GM12878 (cell line): ENCODE data around the gene MGLL. TPM values are rescaled to one million over a fixed set of nuclear protein-coding genes. Genes with fewer than 3 reads are reported as not detected.

Experiments used
- ATAC-seq: fragments of 200-7000 bp; cut with Tn5 transposase; 3 replicates; pipeline ENCODE4 v1.9.1; 2020; ENCODE audit warnings: mild to moderate bottlenecking, moderate library complexity
- BruUV-seq: library from RNA; stranded (reverse); fragments of 400-500 nt; replicated peaks from 2 replicates; lab custom pipeline; 2021; lab: Mats Ljungman, UMichigan
- CTCF ChIA-PET: fragments of 300-600 bp; sonication (Branson Sonifier 250); formaldehyde crosslinking; extraction: SDS; loops from one replicate; lab custom pipeline; 2021; ENCODE audit warnings: inconsistent platforms; lab: Yijun Ruan, JAX
- POLR2A ChIA-PET: fragments of 350-600 bp; formaldehyde crosslinking; extraction: SDS; loops from one replicate; lab custom pipeline; 2021; ENCODE audit warnings: inconsistent platforms; lab: Charles Lee
- RAD21 ChIA-PET: fragments of 300-600 bp; sonication (Branson Sonifier 250); formaldehyde crosslinking; loops from one replicate; lab custom pipeline; 2023; ENCODE audit warnings: antibody characterized with exemption; ENCODE audit not compliant: unreplicated experiment; lab: Charles Lee
- SMC1A ChIA-PET: fragments of 300-600 bp; sonication (Branson Sonifier 250); formaldehyde crosslinking; loops from one replicate; lab custom pipeline; 2023; ENCODE audit not compliant: unreplicated experiment, uncharacterized antibody; lab: Charles Lee
- DNase-seq: peaks from one replicate; pipeline ENCODE4 v3.0.0-alpha.2; 2011; ENCODE audit warnings: low read depth, low spot score
- FAIRE-seq: peaks from 3 replicates; lab custom pipeline; 2011; peaks lifted over from hg19 to GRCh38; lab: Jason Lieb, UNC
- H2AFZ ChIP-seq: 2 replicates; pipeline ENCODE4 v1.6.0; 2011; ENCODE audit warnings: low read depth, low read length, control low read depth; ENCODE audit not compliant: control insufficient read depth
- H3K27ac ChIP-seq: 2 replicates; pipeline ENCODE4 v1.5.1; 2011; ENCODE audit warnings: control low read depth; ENCODE audit not compliant: control insufficient read depth, insufficient read depth
- H3K27me3 ChIP-seq, 2 experiments: replicated peaks in 1 of 2; 2 replicates each; pipeline versions ENCODE4 v1.6.0 to v1.6.1; 2011; ENCODE audit warnings: low read length in 1 of 2; ENCODE audit not compliant: control insufficient read depth in 2 of 2, insufficient read depth in 2 of 2
- H3K36me3 ChIP-seq, 2 experiments: 2 replicates each; pipeline ENCODE4 v1.5.1; 2011; ENCODE audit warnings: low read length in 1 of 2; ENCODE audit not compliant: control insufficient read depth in 2 of 2, insufficient read depth in 2 of 2
- H3K4me1 ChIP-seq: 2 replicates; pipeline ENCODE4 v1.6.1; 2011; ENCODE audit warnings: mild to moderate bottlenecking, low read length, moderate library complexity, mixed read lengths; ENCODE audit not compliant: control insufficient read depth, insufficient read depth
- H3K4me2 ChIP-seq: 2 replicates; pipeline ENCODE4 v1.6.0; 2011; ENCODE audit warnings: control low read depth; ENCODE audit not compliant: control insufficient read depth, insufficient read depth
- H3K4me3 ChIP-seq: fragments of 200-600 bp; sonication (generic); 2 replicates; pipeline ENCODE4 v1.5.1; 2016
- H3K79me2 ChIP-seq: 2 replicates; pipeline ENCODE4 v1.6.0; 2011; ENCODE audit warnings: low read length; ENCODE audit not compliant: control insufficient read depth, insufficient read depth
- H3K9ac ChIP-seq: 2 replicates; pipeline ENCODE4 v1.8.0; 2011; ENCODE audit warnings: low read length, control low read depth, mixed read lengths; ENCODE audit not compliant: control insufficient read depth, insufficient read depth
- H3K9me3 ChIP-seq: replicated peaks from 3 replicates; pipeline ENCODE4 v1.5.1; 2011; ENCODE audit warnings: mild to moderate bottlenecking, low read length; ENCODE audit not compliant: control insufficient read depth, insufficient read depth
- H4K20me1 ChIP-seq: 2 replicates; pipeline ENCODE4 v1.6.0; 2011; ENCODE audit not compliant: control insufficient read depth, insufficient read depth
- ASH2L ChIP-seq: fragments of 300-600, 200-600 bp; sonication (generic); IDR thresholded peaks from 2 replicates; pipeline ENCODE4 v1.6.1; 2017; ENCODE audit warnings: low read depth, mild to moderate bottlenecking, borderline replicate concordance
- CHD1 ChIP-seq: IDR thresholded peaks from 2 replicates; pipeline ENCODE4 v1.6.1; 2012; ENCODE audit warnings: low read depth, low read length, improper control_type of control experiment
- FOS ChIP-seq: IDR thresholded peaks from 3 replicates; pipeline ENCODE4 v1.6.1; 2011; ENCODE audit warnings: borderline replicate concordance; ENCODE audit not compliant: insufficient read length; ENCODE audit errors: extremely low read depth
- FOXK2 ChIP-seq: fragments of 450-650 bp; IDR thresholded peaks from 2 replicates; pipeline ENCODE4 v1.6.1; 2017; ENCODE audit warnings: mild to moderate bottlenecking, moderate library complexity
- POLR2AphosphoS2 ChIP-seq: IDR thresholded peaks from 2 replicates; pipeline ENCODE4 v1.6.1; 2011; ENCODE audit warnings: low read depth, mild to moderate bottlenecking, low read length, improper control_type of control experiment, moderate library complexity
- RCOR1 ChIP-seq: conservative IDR thresholded peaks from 2 replicates; pipeline ENCODE4 v1.6.1; 2012; ENCODE audit warnings: low read depth, low read length, improper control_type of control experiment
- YY1 ChIP-seq: IDR thresholded peaks from 2 replicates; pipeline ENCODE4 v1.6.1; 2011; ENCODE audit warnings: low read depth, mild to moderate bottlenecking, low read length
- ZNF622 ChIP-seq: fragments of 450-650 bp; IDR thresholded peaks from 2 replicates; pipeline ENCODE4 v1.6.1; 2017; ENCODE audit warnings: mild to moderate bottlenecking, inconsistent platforms
- ZZZ3 ChIP-seq: IDR thresholded peaks from 2 replicates; pipeline ENCODE4 v1.6.1; 2011; ENCODE audit warnings: low read depth; ENCODE audit not compliant: control insufficient read depth, insufficient read length
- WGBS: methylation state at CpG from one replicate; pipeline ENCODE4 v1.1.6; 2016; ENCODE audit warnings: low lambda C conversion rate; ENCODE audit not compliant: insufficient replicate concordance, insufficient coverage; ENCODE audit errors: missing lambda C conversion rate; 5-methylcytosine and 5-hydroxymethylcytosine counted together
- in situ Hi-C: fragments of 300-500 bp; cut with MboI; formaldehyde crosslinking; loops from 9 replicates; pipeline ENCODE4 v1.14.3; 2018; ENCODE audit warnings: mixed read lengths
- intact Hi-C: fragments of 100-400 bp; cut with micrococcal nuclease; formaldehyde crosslinking; loops from one replicate; pipeline ENCODE4 v1.14.2; 2022; ENCODE audit not compliant: unreplicated experiment
- polyA plus RNA-seq, 11 experiments: library from polyadenylated mRNA; depleted of rRNA in 4 of 11; unstranded in 6 of 11; stranded (reverse) in 5 of 11; fragments of >200 nt; fragmentation: Nextera tagmentation in 4 of 11; fragmentation: Illumina TruSeq in 1 of 11; extraction: Ambion mirVana in 4 of 11; extraction: Trizol in 1 of 11; gene quantifications; 1 replicate in 1 of 11; 2 replicates in 10 of 11; pipeline versions ENCODE4 v1.2.1 to v1.2.3, GENCODE V29; 2011 to 2016; ENCODE audit warnings: inconsistent platforms in 2 of 11, missing spikeins in 2 of 11, low read depth in 1 of 11
- total RNA-seq, 4 experiments: library from RNA; depleted of rRNA in 3 of 4; stranded (reverse); fragments of >200 nt in 3 of 4; fragmentation: Illumina TruSeq in 1 of 4; extraction: Trizol in 1 of 4; gene quantifications; 2 replicates each; pipeline versions ENCODE4 v1.2.1 to v1.2.3, GENCODE V29; 2013 to 2021
- TF ChIP-seq, protein P1 (sequence below): IDR thresholded peaks from 2 replicates; pipeline ENCODE4 v1.6.1; 2011; ENCODE audit warnings: low read depth, mild to moderate bottlenecking, low read length, moderate library complexity, borderline replicate concordance; ENCODE audit errors: extremely low read depth
- TF ChIP-seq, protein P2 (sequence below): fragments of 450-650 bp; IDR thresholded peaks from 2 replicates; pipeline ENCODE4 v1.6.1; 2017; ENCODE audit warnings: low read depth, mild to moderate bottlenecking, moderate library complexity
- TF ChIP-seq, protein P3 (sequence below): IDR thresholded peaks from 2 replicates; pipeline ENCODE4 v1.6.1; 2012; ENCODE audit warnings: low read length, inconsistent platforms

MGLL gene
- total and polyA plus RNA-seq, 10 of the 15 experiments (the other 5 are each of a cell fraction or from before 2014, with no cell fraction given), result 44.9 to 177 (median 72.9) TPM

DNA sequence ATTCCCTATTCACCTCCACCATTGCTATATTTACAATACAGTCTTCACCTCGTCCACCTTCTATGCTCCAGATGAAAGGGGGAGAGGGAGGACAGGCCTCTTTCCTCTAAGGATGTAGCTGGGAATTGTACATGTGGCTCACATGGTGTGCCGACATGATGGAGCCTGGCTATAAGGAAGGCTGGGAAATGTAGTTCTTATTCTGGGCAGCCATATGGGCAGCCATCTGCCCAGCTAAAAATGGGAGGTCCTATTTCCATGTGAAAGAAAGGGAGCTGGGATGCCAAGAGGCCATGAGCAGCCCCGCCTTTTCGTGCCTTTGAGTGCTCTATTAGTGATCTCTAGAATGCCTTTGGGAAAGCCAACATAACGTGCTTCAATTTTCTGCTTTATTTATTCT, 27.1 kb upstream of the MGLL start:
- BruUV-seq, result no TSS peak
- no peak for FAIRE-seq

GRCh38 chr3:127848131-127849129, 26.1 kb upstream of the MGLL start:
- Histone ChIP-seq H3K4me1 (peaks cover 15% of the 10 kb centered on the region), H3K27ac (no peak overlapping the region), H2AFZ (no peak overlapping the region), H3K36me3 (no peaks in the 10 kb centered on the region), H4K20me1 (no peaks in the 10 kb centered on the region), H3K9me3 (no peaks in the 10 kb centered on the region), H3K4me2 (no peak overlapping the region), H3K9ac (no peak overlapping the region), H3K79me2 (no peaks in the 10 kb centered on the region), H3K27me3 (no peaks in the 10 kb centered on the region), H3K4me3 (no peak overlapping the region)
- BruUV-seq, result no TSS peak
- no peak for FAIRE-seq
- ChIA-PET CTCF (no interaction called here), RAD21 (no interaction called here), SMC1A (interaction anchor here (0.8 to 1.7 kb wide), 8 partner anchors 12 to 119 kb away, joined by 3 to 6 read pairs (median 4); no protein-coding TSS in a partner anchor), POLR2A (interaction anchor here (0.6 to 1.0 kb wide), 2 partner anchors 8 to 12 kb away, joined by 3 read pairs; no protein-coding TSS in a partner anchor)
- DNase-seq, result no peak
- no peak for ATAC-seq
- intact Hi-C loops, result no loop called here
- in situ Hi-C loops, result no loop called here
- 74% methylated on average over 9 of the region's 9 CpGs for WGBS
- TF ChIP-seq ASH2L (no peak), POLR2AphosphoS2 (no peak), ZZZ3 (no peak), RCOR1 (no peak), FOXK2 (no peak), ZNF622 (no peak), FOS (no peak)
- TF ChIP-seq, protein P1, sequence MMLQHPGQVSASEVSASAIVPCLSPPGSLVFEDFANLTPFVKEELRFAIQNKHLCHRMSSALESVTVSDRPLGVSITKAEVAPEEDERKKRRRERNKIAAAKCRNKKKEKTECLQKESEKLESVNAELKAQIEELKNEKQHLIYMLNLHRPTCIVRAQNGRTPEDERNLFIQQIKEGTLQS, result no peak
- TF ChIP-seq, protein P2, sequence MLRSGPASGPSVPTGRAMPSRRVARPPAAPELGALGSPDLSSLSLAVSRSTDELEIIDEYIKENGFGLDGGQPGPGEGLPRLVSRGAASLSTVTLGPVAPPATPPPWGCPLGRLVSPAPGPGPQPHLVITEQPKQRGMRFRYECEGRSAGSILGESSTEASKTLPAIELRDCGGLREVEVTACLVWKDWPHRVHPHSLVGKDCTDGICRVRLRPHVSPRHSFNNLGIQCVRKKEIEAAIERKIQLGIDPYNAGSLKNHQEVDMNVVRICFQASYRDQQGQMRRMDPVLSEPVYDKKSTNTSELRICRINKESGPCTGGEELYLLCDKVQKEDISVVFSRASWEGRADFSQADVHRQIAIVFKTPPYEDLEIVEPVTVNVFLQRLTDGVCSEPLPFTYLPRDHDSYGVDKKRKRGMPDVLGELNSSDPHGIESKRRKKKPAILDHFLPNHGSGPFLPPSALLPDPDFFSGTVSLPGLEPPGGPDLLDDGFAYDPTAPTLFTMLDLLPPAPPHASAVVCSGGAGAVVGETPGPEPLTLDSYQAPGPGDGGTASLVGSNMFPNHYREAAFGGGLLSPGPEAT, result no peak
- TF ChIP-seq, protein P3, sequence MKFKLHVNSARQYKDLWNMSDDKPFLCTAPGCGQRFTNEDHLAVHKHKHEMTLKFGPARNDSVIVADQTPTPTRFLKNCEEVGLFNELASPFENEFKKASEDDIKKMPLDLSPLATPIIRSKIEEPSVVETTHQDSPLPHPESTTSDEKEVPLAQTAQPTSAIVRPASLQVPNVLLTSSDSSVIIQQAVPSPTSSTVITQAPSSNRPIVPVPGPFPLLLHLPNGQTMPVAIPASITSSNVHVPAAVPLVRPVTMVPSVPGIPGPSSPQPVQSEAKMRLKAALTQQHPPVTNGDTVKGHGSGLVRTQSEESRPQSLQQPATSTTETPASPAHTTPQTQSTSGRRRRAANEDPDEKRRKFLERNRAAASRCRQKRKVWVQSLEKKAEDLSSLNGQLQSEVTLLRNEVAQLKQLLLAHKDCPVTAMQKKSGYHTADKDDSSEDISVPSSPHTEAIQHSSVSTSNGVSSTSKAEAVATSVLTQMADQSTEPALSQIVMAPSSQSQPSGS, result no peak

More for the DNA sequence above, 27.1 kb upstream of the MGLL start:
- Histone ChIP-seq H3K9ac (no peak overlapping the region), H3K27ac (no peak overlapping the region), H3K27me3 (no peaks in the 10 kb centered on the region), H2AFZ (no peak overlapping the region), H3K4me1 (peaks cover 8% of the 10 kb centered on the region), H3K79me2 (no peaks in the 10 kb centered on the region), H3K9me3 (no peaks in the 10 kb centered on the region), H3K4me2 (no peak overlapping the region), H4K20me1 (no peaks in the 10 kb centered on the region), H3K36me3 (no peaks in the 10 kb centered on the region), H3K4me3 (no peak overlapping the region)
- TF ChIP-seq YY1 (0 out of 2 replicates have a peak, but pooled peaks have one; percentile 28), CHD1 (no peak)
- ChIA-PET POLR2A (interaction anchor here (1.0 kb wide), 1 partner anchor 9 kb away, joined by 3 read pairs; no protein-coding TSS in a partner anchor), RAD21 (no interaction called here), SMC1A (interaction anchor here (0.8 to 1.7 kb wide), 4 partner anchors 15 to 100 kb away, joined by 3 to 5 read pairs (median 4); no protein-coding TSS in a partner anchor), CTCF (no interaction called here)
- WGBS, result 82% methylated on average over 5 of the region's 5 CpGs
- in situ Hi-C loops (no loop called here), intact Hi-C loops (no loop called here)
- no peak for ATAC-seq
- DNase-seq, result no peak
